Measurements from ENCODE around the gene ZNF77.
"Not testable (repeated sequence)": the region's sequence is repeated elsewhere in the genome, so short reads cannot be mapped to it uniquely, and the experiment has no call there.

Gene ZNF77

GRCh38 chr19:2912306-2912705, 32.5 kb downstream of the ZNF77 start:
- DNase-seq: no peak

- DNase-seq: no peak
Measured at GRCh38 chr19:2906631-2907195, 38.1 kb downstream of the ZNF77 start.

GRCh38 chr19:2905918-2906519, 38.8 kb downstream of the ZNF77 start:
- no peak for DNase-seq

- DNase-seq: not testable (repeated sequence)
Measured at GRCh38 chr19:2903326-2903725, 41.4 kb downstream of the ZNF77 start.

GRCh38 chr19:2902590-2903218, 42.1 kb downstream of the ZNF77 start:
- DNase-seq: no peak

- DNase-seq: peak; percentile 98
Measured at GRCh38 chr19:2900296-2901252, 44.2 kb downstream of the ZNF77 start, which contains the start of gene ZNF57. Gene ZNF57 (plus strand): TSS chr19:2900928. CDS start chr19:2901046, 118 bp downstream.

GRCh38 chr19:2896694-2897093, 48.1 kb downstream of the ZNF77 start:
- DNase-seq: no peak

- DNase-seq: not testable (repeated sequence)
Measured at GRCh38 chr19:2890531-2890930, 54.2 kb downstream of the ZNF77 start.

GRCh38 chr19:2888731-2889224, 56.0 kb downstream of the ZNF77 start:
- peak; percentile 47 for DNase-seq

- DNase-seq: peak; percentile 87
Measured at GRCh38 chr19:2887391-2887914, 57.3 kb downstream of the ZNF77 start.

- DNase-seq: no peak
Measured at GRCh38 chr19:2885736-2886135, 59.0 kb downstream of the ZNF77 start.

GRCh38 chr19:2883686-2884439, 60.9 kb downstream of the ZNF77 start:
- no peak for DNase-seq

Data from NCI-H1092 treated with DMSO at 0.1 percent for 48 hours (cell line).